Measurements from ENCODE around the gene CCDC87. TPM values are rescaled to one million over a fixed set of nuclear protein-coding genes. Genes with fewer than 3 reads are reported as not detected.

Gene CCDC87
- total and polyA plus RNA-seq, 2 experiments from 2014 or later: 0.39 to 1.2 TPM

GRCh38 chr11:66604155-66604554 is 11.3 kb upstream of the CCDC87 start (continued):
- TF ChIP-seq REST (IDR thresholded peaks at IDR 0.05; ENCODE audit: unreplicated experiment) (no peak), POLR2AphosphoS5 (IDR thresholded peaks at IDR 0.05; ENCODE audit: low read depth) (no peak)

- no peak for DNase-seq (ENCODE audit: low spot score)
- no peak overlapping the region for H3K27ac Mint-ChIP-seq
Observed at GRCh38 chr11:66603072-66603471, 10.2 kb upstream of the CCDC87 start.

More at GRCh38 chr11:66603072-66603471, 10.2 kb upstream of the CCDC87 start:
- H3K4me2 ChIP-seq: no peak overlapping the region
- H2AFZ ChIP-seq: no peak overlapping the region
- no peaks in the 10 kb centered on the region for H3K27me3 ChIP-seq (ENCODE audit: insufficient read depth)
- no peak overlapping the region for H3K27ac ChIP-seq (ENCODE audit: low read depth)
- TF ChIP-seq NANOG (IDR thresholded peaks at IDR 0.05; ENCODE audit: borderline replicate concordance) (no peak), ETS1 (IDR thresholded peaks at IDR 0.05) (no peak), REST (IDR thresholded peaks at IDR 0.05; ENCODE audit: unreplicated experiment) (no peak), STAT1 (IDR thresholded peaks at IDR 0.05; ENCODE audit: unreplicated experiment) (no peak), CREB1 (CRISPR knock-in tag; IDR thresholded peaks at IDR 0.05; ENCODE audit: low read depth) (no peak), JUNB (IDR thresholded peaks at IDR 0.05; ENCODE audit: unreplicated experiment) (no peak), ZNF114 (CRISPR knock-in tag; IDR thresholded peaks at IDR 0.05) (no peak), ZNF462 (CRISPR knock-in tag; IDR thresholded peaks at IDR 0.05) (no peak), EZH2phosphoT487 (IDR thresholded peaks at IDR 0.05; ENCODE audit: unreplicated experiment) (no peak)
- no peaks in the 10 kb centered on the region for H3K79me2 ChIP-seq (replicated peaks; ENCODE audit: insufficient read depth)
- Mint-ChIP-seq H3K4me1 (no peaks in the 10 kb centered on the region), H3K36me3 (ENCODE audit: low read depth) (peaks cover 18% of the 10 kb centered on the region; the same call in 2 of the 3 replicates), H3K9me3 (no peaks in the 10 kb centered on the region), H3K4me3 (no peak overlapping the region), H3K27me3 (ENCODE audit: insufficient read depth, low read depth, poor library complexity) (peaks cover 2% of the 10 kb centered on the region)
- no peaks in the 10 kb centered on the region for H4K20me1 ChIP-seq (replicated peaks; ENCODE audit: insufficient read depth)
- no peaks in the 10 kb centered on the region for H3F3A ChIP-seq (replicated peaks; ENCODE audit: low read depth)
- H3K4me1 ChIP-seq (ENCODE audit: insufficient read depth): no peaks in the 10 kb centered on the region
- H3K4me3 ChIP-seq: no peak overlapping the region
- no peak for ATAC-seq
- H3K36me3 ChIP-seq (ENCODE audit: insufficient read depth): no peaks in the 10 kb centered on the region
- H3K9me2 ChIP-seq (ENCODE audit: insufficient read depth): no peaks in the 10 kb centered on the region
